ENCODE data around the gene GPATCH8. TPM values are rescaled to one million over a fixed set of nuclear protein-coding genes. Genes with fewer than 3 reads are reported as not detected.

GPATCH8 gene
- polyA plus RNA-seq, 1 of the 3 experiments (the other 2 are of a cell fraction), result 12.7 TPM

DNA sequence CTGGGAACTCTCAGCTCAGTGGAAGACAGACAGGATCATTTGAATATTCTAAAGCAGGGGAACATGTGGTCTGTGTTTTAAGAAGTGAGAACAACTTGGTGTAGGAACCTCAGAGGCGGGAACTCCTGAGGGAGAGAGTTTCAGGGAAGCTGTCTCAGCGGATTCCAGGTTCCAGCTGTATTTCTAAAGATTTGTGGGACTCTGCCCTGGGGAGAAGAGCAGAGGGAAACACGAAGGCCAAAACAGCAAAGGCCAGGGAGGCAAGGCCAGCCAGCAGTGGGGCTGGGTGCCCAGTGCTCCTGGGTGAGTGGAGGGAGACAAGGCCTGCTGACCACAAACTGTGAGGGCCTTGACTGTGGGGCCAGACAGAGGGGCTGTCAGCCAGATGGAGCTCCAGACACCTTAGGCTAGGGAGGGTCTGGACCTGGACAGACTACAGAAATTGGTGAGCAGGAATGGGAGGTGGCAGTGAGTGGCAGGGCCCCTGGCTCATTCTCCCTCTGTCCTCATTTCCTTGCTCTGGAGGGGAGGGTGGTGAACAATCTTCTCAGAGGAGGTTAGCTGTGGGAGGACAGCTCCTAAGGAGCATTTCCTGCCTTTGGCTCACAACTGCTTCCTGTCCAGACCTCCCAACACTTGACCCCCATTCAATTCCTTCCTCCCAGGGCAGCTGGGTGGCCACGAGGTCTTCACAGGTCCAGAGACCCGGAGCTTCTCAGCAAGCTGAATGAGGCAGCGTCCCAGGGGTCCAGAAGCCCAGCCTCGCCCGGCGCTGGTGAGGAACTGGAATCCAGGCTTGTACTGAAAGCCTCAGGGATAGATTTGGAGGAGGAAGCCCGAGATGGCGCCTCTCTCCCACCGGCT, 33.1 kb upstream of the GPATCH8 start:
- Histone ChIP-seq H3K4me3 (ENCODE audit: low read depth in 2 of 2, low read length in 1 of 2) (no peak overlapping the region), H3K9ac (no peak overlapping the region), H3K27me3 (ENCODE audit: insufficient read depth) (no peaks in the 10 kb centered on the region), H2AFZ (ENCODE audit: low read depth) (peak overlapping the region; percentile 92), H3F3A (replicated peaks; ENCODE audit: insufficient read depth) (peaks cover 6% of the 10 kb centered on the region), H3K9me3 (no peaks in the 10 kb centered on the region), H3K4me2 (0 out of 2 replicates have a peak overlapping the region, but pooled peaks have one; percentile 6), H3K4me1 (ENCODE audit: control insufficient read depth in 1 of 2, insufficient read depth in 2 of 2, low read depth in 1 of 2, low read length in 1 of 2) (peaks cover 6 to 7% of the 10 kb centered on the region in 2 experiments; a peak in 1 of 4 replicates), H3K9me2 (no peaks in the 10 kb centered on the region), H3K79me2 (ENCODE audit: insufficient read depth) (no peaks in the 10 kb centered on the region), H3K27ac (ENCODE audit: low read depth in 2 of 2, low read length in 1 of 2) (peak overlapping the region; percentile 6 to 21; a peak in 2 of 4 replicates), H4K20me1 (ENCODE audit: insufficient read depth) (no peaks in the 10 kb centered on the region), H3K36me3 (replicated peaks in 1 of 2; ENCODE audit: control insufficient read depth in 1 of 2, insufficient read depth in 2 of 2, low read length in 1 of 2) (no peaks in the 10 kb centered on the region)
- WGBS (ENCODE audit: low lambda C conversion rate), result 93% methylated on average over 12 of the region's 12 CpGs
- ChIA-PET POLR2A (no interaction called here), CTCF (interaction anchor here (0.9 to 4.5 kb wide), 4 partner anchors 10 to 119 kb away, joined by 3 to 55 read pairs (median 4); no protein-coding TSS in a partner anchor)
- no peak for DNase-seq
- TF ChIP-seq, protein P1, sequence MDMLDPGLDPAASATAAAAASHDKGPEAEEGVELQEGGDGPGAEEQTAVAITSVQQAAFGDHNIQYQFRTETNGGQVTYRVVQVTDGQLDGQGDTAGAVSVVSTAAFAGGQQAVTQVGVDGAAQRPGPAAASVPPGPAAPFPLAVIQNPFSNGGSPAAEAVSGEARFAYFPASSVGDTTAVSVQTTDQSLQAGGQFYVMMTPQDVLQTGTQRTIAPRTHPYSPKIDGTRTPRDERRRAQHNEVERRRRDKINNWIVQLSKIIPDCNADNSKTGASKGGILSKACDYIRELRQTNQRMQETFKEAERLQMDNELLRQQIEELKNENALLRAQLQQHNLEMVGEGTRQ (IDR thresholded peaks at IDR 0.05; ENCODE audit: borderline replicate concordance, low read depth, low read length), result no peak
- TF ChIP-seq GABPA (IDR thresholded peaks at IDR 0.05; ENCODE audit: low read depth), result peak; percentile 38; the same call in 1 of the 2 replicates

DNA sequence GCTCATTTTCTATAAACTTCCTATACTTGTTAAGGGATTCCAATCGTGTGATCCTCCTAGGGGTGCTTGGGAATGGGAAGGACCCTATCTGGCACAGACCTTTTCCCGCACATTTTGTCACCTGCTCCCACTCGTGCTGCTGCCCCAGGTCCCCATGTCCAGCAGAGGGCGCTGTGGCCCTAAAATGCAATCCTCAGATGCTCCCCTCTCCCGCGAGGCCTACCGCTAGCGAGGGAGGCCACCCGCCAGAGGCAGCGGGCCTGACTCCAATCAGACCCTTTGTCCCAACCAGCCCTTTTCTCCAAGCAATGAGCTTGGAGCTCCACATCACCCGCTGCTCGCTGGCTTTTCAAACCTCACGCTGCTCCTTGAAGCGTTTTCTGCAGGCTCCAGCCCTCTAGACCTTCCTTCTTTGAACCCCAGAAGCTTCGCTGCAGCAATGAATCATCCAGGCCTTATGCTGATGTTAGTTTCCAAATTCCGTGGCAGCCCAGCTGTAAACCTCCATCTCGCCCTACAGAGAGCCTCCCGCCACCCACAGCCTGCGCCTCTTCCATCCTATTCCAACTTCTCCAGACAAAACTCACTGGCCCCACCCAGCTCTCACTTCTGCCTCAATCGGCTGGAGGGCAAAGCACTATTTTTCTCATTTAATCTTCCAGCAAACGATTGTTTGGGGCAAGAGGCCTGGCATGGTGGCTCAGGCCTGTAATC, 30.5 kb upstream of the GPATCH8 start:
- POLR2A ChIA-PET, result no interaction called here
- DNase-seq, result peak; percentile 94
- no peak overlapping the region for H3K4me2 ChIP-seq
- peak overlapping the region; percentile 83 for H2AFZ ChIP-seq (ENCODE audit: low read depth)
- no peaks in the 10 kb centered on the region for H3K36me3 ChIP-seq (replicated peaks in 1 of 2; ENCODE audit: control insufficient read depth in 1 of 2, insufficient read depth in 2 of 2, low read length in 1 of 2)
- H3F3A ChIP-seq (replicated peaks; ENCODE audit: insufficient read depth), result peaks cover 6% of the 10 kb centered on the region
- WGBS (ENCODE audit: low lambda C conversion rate), result 46% methylated on average over 13 of the region's 21 CpGs
- H3K27me3 ChIP-seq (ENCODE audit: insufficient read depth), result no peaks in the 10 kb centered on the region
- no peaks in the 10 kb centered on the region for H3K9me2 ChIP-seq
- CTCF ChIA-PET, result interaction anchor here (0.6 to 4.5 kb wide), 47 partner anchors 8 to 648 kb away, joined by 3 to 56 read pairs (median 4); partner anchors contain the start of genes DBF4B, FZD2, GPATCH8 and MEIOC
- H3K4me3 ChIP-seq (ENCODE audit: low read depth in 2 of 2, low read length in 1 of 2), result no peak overlapping the region; a peak in 1 of 4 replicates
- H3K4me1 ChIP-seq (ENCODE audit: control insufficient read depth in 1 of 2, insufficient read depth in 2 of 2, low read depth in 1 of 2, low read length in 1 of 2), result peaks cover 6 to 7% of the 10 kb centered on the region in 2 experiments; a peak in 1 of 4 replicates
- no peaks in the 10 kb centered on the region for H3K9me3 ChIP-seq
- peak overlapping the region; percentile 37; the same call in 1 of the 2 replicates for H3K9ac ChIP-seq
- 0 out of 4 replicates have a peak overlapping the region, but pooled peaks of 1 of the 2 experiments have one; percentile 4 for H3K27ac ChIP-seq (ENCODE audit: low read depth in 2 of 2, low read length in 1 of 2)
- H3K79me2 ChIP-seq (ENCODE audit: insufficient read depth), result no peaks in the 10 kb centered on the region
- H4K20me1 ChIP-seq (ENCODE audit: insufficient read depth), result no peaks in the 10 kb centered on the region
- TF ChIP-seq SIN3A (IDR thresholded peaks at IDR 0.05; ENCODE audit: borderline replicate concordance, low read depth, low read length) (peak; percentile 38; the same call in 1 of the 2 replicates), ELF1 (IDR thresholded peaks at IDR 0.05) (no peak), RCOR1 (IDR thresholded peaks at IDR 0.05; ENCODE audit: low read length) (no peak), SMC3 (IDR thresholded peaks at IDR 0.05; ENCODE audit: low read depth, low read length) (peak; percentile 100), TCF12 (IDR thresholded peaks at IDR 0.05) (peak; percentile 30; the same call in 1 of the 2 replicates), RFX5 (IDR thresholded peaks at IDR 0.05; ENCODE audit: low read length) (no peak), POLR2AphosphoS5 (IDR thresholded peaks at IDR 0.05; ENCODE audit: low read depth, low read length) (no peak), FOXM1 (IDR thresholded peaks at IDR 0.05; ENCODE audit: low read depth) (no peak), MEF2A (IDR thresholded peaks at IDR 0.05; ENCODE audit: borderline replicate concordance, low read depth) (no peak), FOXJ3 (CRISPR knock-in tag; IDR thresholded peaks at IDR 0.05) (no peak), GATA2 (CRISPR knock-in tag; IDR thresholded peaks at IDR 0.05) (no peak), YY1 (IDR thresholded peaks at IDR 0.05; ENCODE audit: low read depth) (no peak), RAD21 (IDR thresholded peaks at IDR 0.05; ENCODE audit: low read length) (peak; percentile 96)
- TF ChIP-seq, protein P2, sequence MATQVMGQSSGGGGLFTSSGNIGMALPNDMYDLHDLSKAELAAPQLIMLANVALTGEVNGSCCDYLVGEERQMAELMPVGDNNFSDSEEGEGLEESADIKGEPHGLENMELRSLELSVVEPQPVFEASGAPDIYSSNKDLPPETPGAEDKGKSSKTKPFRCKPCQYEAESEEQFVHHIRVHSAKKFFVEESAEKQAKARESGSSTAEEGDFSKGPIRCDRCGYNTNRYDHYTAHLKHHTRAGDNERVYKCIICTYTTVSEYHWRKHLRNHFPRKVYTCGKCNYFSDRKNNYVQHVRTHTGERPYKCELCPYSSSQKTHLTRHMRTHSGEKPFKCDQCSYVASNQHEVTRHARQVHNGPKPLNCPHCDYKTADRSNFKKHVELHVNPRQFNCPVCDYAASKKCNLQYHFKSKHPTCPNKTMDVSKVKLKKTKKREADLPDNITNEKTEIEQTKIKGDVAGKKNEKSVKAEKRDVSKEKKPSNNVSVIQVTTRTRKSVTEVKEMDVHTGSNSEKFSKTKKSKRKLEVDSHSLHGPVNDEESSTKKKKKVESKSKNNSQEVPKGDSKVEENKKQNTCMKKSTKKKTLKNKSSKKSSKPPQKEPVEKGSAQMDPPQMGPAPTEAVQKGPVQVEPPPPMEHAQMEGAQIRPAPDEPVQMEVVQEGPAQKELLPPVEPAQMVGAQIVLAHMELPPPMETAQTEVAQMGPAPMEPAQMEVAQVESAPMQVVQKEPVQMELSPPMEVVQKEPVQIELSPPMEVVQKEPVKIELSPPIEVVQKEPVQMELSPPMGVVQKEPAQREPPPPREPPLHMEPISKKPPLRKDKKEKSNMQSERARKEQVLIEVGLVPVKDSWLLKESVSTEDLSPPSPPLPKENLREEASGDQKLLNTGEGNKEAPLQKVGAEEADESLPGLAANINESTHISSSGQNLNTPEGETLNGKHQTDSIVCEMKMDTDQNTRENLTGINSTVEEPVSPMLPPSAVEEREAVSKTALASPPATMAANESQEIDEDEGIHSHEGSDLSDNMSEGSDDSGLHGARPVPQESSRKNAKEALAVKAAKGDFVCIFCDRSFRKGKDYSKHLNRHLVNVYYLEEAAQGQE (IDR thresholded peaks at IDR 0.05; ENCODE audit: low read depth, low read length), result 0 out of 2 replicates have a peak, but pooled peaks have one; percentile 14
- TF ChIP-seq, protein P3, sequence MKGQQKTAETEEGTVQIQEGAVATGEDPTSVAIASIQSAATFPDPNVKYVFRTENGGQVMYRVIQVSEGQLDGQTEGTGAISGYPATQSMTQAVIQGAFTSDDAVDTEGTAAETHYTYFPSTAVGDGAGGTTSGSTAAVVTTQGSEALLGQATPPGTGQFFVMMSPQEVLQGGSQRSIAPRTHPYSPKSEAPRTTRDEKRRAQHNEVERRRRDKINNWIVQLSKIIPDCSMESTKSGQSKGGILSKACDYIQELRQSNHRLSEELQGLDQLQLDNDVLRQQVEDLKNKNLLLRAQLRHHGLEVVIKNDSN (IDR thresholded peaks at IDR 0.05; ENCODE audit: borderline replicate concordance, low read depth), result no peak
- TF ChIP-seq, protein P4, sequence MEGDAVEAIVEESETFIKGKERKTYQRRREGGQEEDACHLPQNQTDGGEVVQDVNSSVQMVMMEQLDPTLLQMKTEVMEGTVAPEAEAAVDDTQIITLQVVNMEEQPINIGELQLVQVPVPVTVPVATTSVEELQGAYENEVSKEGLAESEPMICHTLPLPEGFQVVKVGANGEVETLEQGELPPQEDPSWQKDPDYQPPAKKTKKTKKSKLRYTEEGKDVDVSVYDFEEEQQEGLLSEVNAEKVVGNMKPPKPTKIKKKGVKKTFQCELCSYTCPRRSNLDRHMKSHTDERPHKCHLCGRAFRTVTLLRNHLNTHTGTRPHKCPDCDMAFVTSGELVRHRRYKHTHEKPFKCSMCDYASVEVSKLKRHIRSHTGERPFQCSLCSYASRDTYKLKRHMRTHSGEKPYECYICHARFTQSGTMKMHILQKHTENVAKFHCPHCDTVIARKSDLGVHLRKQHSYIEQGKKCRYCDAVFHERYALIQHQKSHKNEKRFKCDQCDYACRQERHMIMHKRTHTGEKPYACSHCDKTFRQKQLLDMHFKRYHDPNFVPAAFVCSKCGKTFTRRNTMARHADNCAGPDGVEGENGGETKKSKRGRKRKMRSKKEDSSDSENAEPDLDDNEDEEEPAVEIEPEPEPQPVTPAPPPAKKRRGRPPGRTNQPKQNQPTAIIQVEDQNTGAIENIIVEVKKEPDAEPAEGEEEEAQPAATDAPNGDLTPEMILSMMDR (IDR thresholded peaks at IDR 0.05), result peak; percentile 96
